Hypothalamus (tissue), 51 donors: Measurements from ENCODE around the gene ANO3.
"Not testable (repeated sequence)": the region's sequence is repeated elsewhere in the genome, so short reads cannot be mapped to it uniquely, and the experiment has no call there.

ENCODE experiments used
- DNase-seq, 51 donors: peaks; one replicate each; lab custom pipeline; 2025; lab: John Stamatoyannopoulos, UW

ANO3 gene

GRCh38 chr11:26571861-26572654 lies 240.1 kb downstream of the ANO3 start, which contains the start of gene MUC15:
MUC15 (minus strand) TSS chr11:26572263; CDS start chr11:26567094, 5,169 bp downstream.
- DNase-seq = no peak

GRCh38 chr11:26572770-26573402 lies 241.0 kb downstream of the ANO3 start:
- no peak for DNase-seq

GRCh38 chr11:26573896-26574295 lies 242.0 kb downstream of the ANO3 start:
- DNase-seq = no peak

GRCh38 chr11:26575946-26576345 lies 244.0 kb downstream of the ANO3 start:
- no peak for DNase-seq

- DNase-seq = no peak
These were observed 247.2 kb downstream of the ANO3 start for GRCh38 chr11:26578998-26579661.

GRCh38 chr11:26579683-26580082 lies 247.8 kb downstream of the ANO3 start:
- DNase-seq = no peak

- no peak for DNase-seq
These were observed 249.0 kb downstream of the ANO3 start for GRCh38 chr11:26580929-26581328.

- DNase-seq = no peak
These were observed 251.6 kb downstream of the ANO3 start for GRCh38 chr11:26583550-26583949.

GRCh38 chr11:26584818-26585217 lies 252.9 kb downstream of the ANO3 start:
- no peak for DNase-seq

GRCh38 chr11:26587073-26587472 lies 255.1 kb downstream of the ANO3 start:
- no peak for DNase-seq

- DNase-seq = no peak
These were observed 261.8 kb downstream of the ANO3 start for GRCh38 chr11:26593691-26594090.

- not testable (repeated sequence) for DNase-seq
These were observed 263.4 kb downstream of the ANO3 start for GRCh38 chr11:26595207-26595865.

- not testable (repeated sequence) for DNase-seq
These were observed 265.2 kb downstream of the ANO3 start for GRCh38 chr11:26597049-26597689.

GRCh38 chr11:26597899-26598298 lies 266.0 kb downstream of the ANO3 start:
- no peak for DNase-seq

GRCh38 chr11:26599425-26599824 lies 267.5 kb downstream of the ANO3 start:
- DNase-seq = no peak

GRCh38 chr11:26599876-26600434 lies 268.0 kb downstream of the ANO3 start:
- no peak for DNase-seq

GRCh38 chr11:26607725-26608506 lies 276.0 kb downstream of the ANO3 start:
- DNase-seq = no peak

- DNase-seq = no peak
These were observed 276.7 kb downstream of the ANO3 start for GRCh38 chr11:26608507-26609146.

- DNase-seq = no peak
These were observed 281.8 kb downstream of the ANO3 start for GRCh38 chr11:26613759-26614158.
